Cardiac septum (tissue), 1 donor: ENCODE results near the gene OR2J3. TPM values are rescaled to one million over a fixed set of nuclear protein-coding genes. Genes with fewer than 3 reads are reported as not detected.
"Not testable (repeated sequence)": the region's sequence is repeated elsewhere in the genome, so short reads cannot be mapped to it uniquely, and the experiment has no call there.

Source experiments
- DNase-seq: peaks from one replicate; pipeline ENCODE4 v3.0.0-alpha.2; 2020; ENCODE audit warnings: low spot score
- intact Hi-C: fragments of 100-400 bp; cut with DNase I; formaldehyde crosslinking; loops from one replicate; pipeline ENCODE4 v1.14.0; 2022
- total RNA-seq: library from RNA; stranded (reverse); fragmentation: NEBNext Ultra II Directional; extraction: Animal tissue kit (Norgen Biotek cat#: 25700); gene quantifications from one replicate; pipeline ENCODE4 v1.2.1, GENCODE V29; 2021
- donor health status: DM: no; HTN: no; CAD: no.

OR2J3 gene
- total RNA-seq, 1 donor from 2014 or later = not detected

- intact Hi-C loops = no loop called here
- DNase-seq = no peak
Observed at GRCh38 chr6:29153083-29153482, 45.2 kb downstream of the OR2J3 start.

- DNase-seq, intact Hi-C loops: not testable (repeated sequence)
Observed at GRCh38 chr6:29155182-29155581, 47.3 kb downstream of the OR2J3 start.

- DNase-seq, intact Hi-C loops: not testable (repeated sequence)
Observed at GRCh38 chr6:29159922-29160321, 52.1 kb downstream of the OR2J3 start.

Other genes with a start within 250 kb of the OR2J3 start
- gene TRIM27, start 184.1 kb upstream of the OR2J3 start, total RNA-seq = 21.0 TPM
- 0.22 TPM for gene ZNF311, start 102.7 kb upstream of the OR2J3 start, total RNA-seq
- gene OR2W1, start 62.9 kb upstream of the OR2J3 start, total RNA-seq = not detected
- not detected for gene OR2B3, start 20.7 kb upstream of the OR2J3 start, total RNA-seq
- gene OR2J1, start 8.6 kb upstream of the OR2J3 start, total RNA-seq = not detected
- gene OR2J2, start 62.8 kb downstream of the OR2J3 start, total RNA-seq = not detected
- gene OR14J1, start 193.6 kb downstream of the OR2J3 start, total RNA-seq = not detected